ENCODE data around the gene ALDH3A1. TPM values are rescaled to one million over a fixed set of nuclear protein-coding genes. Genes with fewer than 3 reads are reported as not detected.
A peak's percentile ranks its signal among the peaks of the same experiment; 100 is the strongest.

ALDH3A1 gene
- total RNA-seq, 1 experiment from 2014 or later = 30.1 TPM

- POLR2A ChIA-PET (ENCODE audit: unreplicated experiment) = interaction anchor here (0.6 kb wide), 2 partner anchors 10 to 1434 kb away, joined by 14 to 16 read pairs; no protein-coding TSS in a partner anchor
- ATAC-seq (peak; percentile 48), DNase-seq (peak; percentile 70)
- 0 out of 2 replicates have a peak overlapping the region, but pooled peaks have one; percentile 5 for H2AFZ ChIP-seq (ENCODE audit: low read length)
- no peaks in the 10 kb centered on the region for H3K9me2 ChIP-seq (replicated peaks; ENCODE audit: low read length)
- TF ChIP-seq EZH2 (IDR thresholded peaks at IDR 0.05; ENCODE audit: low read length, unreplicated experiment) (no peak), EZH2phosphoT487 (IDR thresholded peaks at IDR 0.05; ENCODE audit: borderline replicate concordance, low read length) (no peak), CTCF (conservative IDR thresholded peaks at IDR 0.05; ENCODE audit: low read depth, low read length) (no peak)
- H3K4me3 ChIP-seq (ENCODE audit: low read length) = no peak overlapping the region; the same call in 1 of the 2 replicates
- no peak overlapping the region for H3K9ac ChIP-seq (ENCODE audit: low read length)
- H3K79me2 ChIP-seq (ENCODE audit: low read length) = no peaks in the 10 kb centered on the region
- H3K27me3 ChIP-seq (ENCODE audit: low read length) = no peaks in the 10 kb centered on the region
- H3K9me3 ChIP-seq (ENCODE audit: low read length) = no peaks in the 10 kb centered on the region
- peak overlapping the region; percentile 53 for H3K4me2 ChIP-seq (ENCODE audit: low read length)
- CTCF ChIA-PET = interaction anchor here (0.6 kb wide), 1 partner anchor 16 kb away, joined by 4 read pairs; no protein-coding TSS in a partner anchor
- H3K4me1 ChIP-seq (ENCODE audit: insufficient read depth, low read length) = peaks cover 12% of the 10 kb centered on the region
- BruUV-seq (replicated peaks) = no TSS peak
- no peaks in the 10 kb centered on the region for H3K36me3 ChIP-seq (ENCODE audit: low read depth, low read length)
- no peaks in the 10 kb centered on the region for H3F3A ChIP-seq (ENCODE audit: low read length, unreplicated experiment)
- intact Hi-C loops (cut with micrococcal nuclease) = loop anchor here (5.0 to 10.0 kb wide), 2 partner anchors 123 to 405 kb away; partner anchors contain the start of genes ALDH3A2 and B9D1
- no peaks in the 10 kb centered on the region for H4K20me1 ChIP-seq (ENCODE audit: low read length)
- no peak overlapping the region for H3K27ac ChIP-seq (ENCODE audit: low read length)
Observed at GRCh38 chr17:19769946-19770652, 22.0 kb upstream of the ALDH3A1 start.

GRCh38 chr17:19768046-19768782, 20.1 kb upstream of the ALDH3A1 start:
- Histone ChIP-seq H3K9me3 (ENCODE audit: low read length) (no peaks in the 10 kb centered on the region), H3K4me2 (ENCODE audit: low read length) (no peak overlapping the region), H3K27me3 (ENCODE audit: low read length) (no peaks in the 10 kb centered on the region), H3K79me2 (ENCODE audit: low read length) (no peaks in the 10 kb centered on the region), H3K9ac (ENCODE audit: low read length) (no peak overlapping the region), H3K36me3 (ENCODE audit: low read depth, low read length) (no peaks in the 10 kb centered on the region), H3K4me3 (ENCODE audit: low read length) (no peak overlapping the region), H3K4me1 (ENCODE audit: insufficient read depth, low read length) (peaks cover 12% of the 10 kb centered on the region), H4K20me1 (ENCODE audit: low read length) (no peaks in the 10 kb centered on the region), H3K9me2 (replicated peaks; ENCODE audit: low read length) (no peaks in the 10 kb centered on the region), H2AFZ (ENCODE audit: low read length) (no peak overlapping the region), H3K27ac (ENCODE audit: low read length) (no peak overlapping the region), H3F3A (ENCODE audit: low read length, unreplicated experiment) (no peaks in the 10 kb centered on the region)
- BruUV-seq (replicated peaks) = no TSS peak
- ChIA-PET POLR2A (ENCODE audit: unreplicated experiment) (no interaction called here), CTCF (no interaction called here)
- ATAC-seq (no peak), DNase-seq (no peak)
- TF ChIP-seq EZH2phosphoT487 (IDR thresholded peaks at IDR 0.05; ENCODE audit: borderline replicate concordance, low read length) = no peak
- no peak for TF ChIP-seq CTCF (conservative IDR thresholded peaks at IDR 0.05; ENCODE audit: low read depth, low read length)
- TF ChIP-seq EZH2 (IDR thresholded peaks at IDR 0.05; ENCODE audit: low read length, unreplicated experiment) = no peak
- intact Hi-C loops (cut with micrococcal nuclease) = loop anchor here (5.0 to 10.0 kb wide), 2 partner anchors 121 to 403 kb away; partner anchors contain the start of genes ALDH3A2 and B9D1
